GM18517 (cell line): ENCODE results near the gene ZNF865.

Source experiments
- ATAC-seq: cut with Tn5 transposase; IDR thresholded peaks from one replicate; pipeline ENCODE4 v1.9.1; 2021; ENCODE audit warnings: mild to moderate bottlenecking, moderate library complexity; ENCODE audit not compliant: unreplicated experiment

The ZNF865 gene

DNA sequence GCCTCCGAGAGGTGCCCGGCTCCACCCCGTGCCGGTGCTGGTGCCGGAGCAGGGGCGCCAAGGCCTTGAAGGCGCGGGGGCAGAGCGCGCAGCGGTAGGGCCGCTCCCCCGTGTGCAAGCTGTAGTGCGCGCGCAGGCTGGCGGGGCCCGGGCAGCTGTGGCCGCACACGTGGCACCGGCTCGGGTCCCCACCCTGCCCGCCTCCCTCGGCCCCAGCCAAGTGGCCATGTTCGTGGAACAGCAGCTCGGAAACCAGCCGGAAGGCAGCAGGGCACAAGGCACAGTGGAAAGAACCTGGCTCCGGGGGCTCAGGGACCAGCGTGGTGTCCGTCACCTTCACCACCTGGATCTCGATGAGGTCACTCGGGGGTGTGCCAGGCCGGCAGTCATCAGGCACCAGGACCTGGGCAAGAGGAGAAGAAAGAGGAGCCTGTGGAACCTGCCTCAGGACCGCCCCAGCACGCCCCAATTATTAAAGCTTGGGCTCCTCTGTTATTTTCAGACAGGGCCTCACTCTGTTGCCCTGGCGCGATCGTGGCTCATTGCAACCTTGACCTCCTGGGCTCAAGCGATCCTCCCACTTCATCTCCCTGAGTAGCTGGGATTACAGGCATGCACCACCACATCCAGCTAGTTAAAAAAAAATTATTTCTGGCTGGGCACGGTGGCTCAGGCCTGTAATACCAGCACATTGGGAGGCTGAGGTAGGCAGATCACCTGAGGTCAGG lies 17.0 kb downstream of the ZNF865 start:
- no peak for ATAC-seq

DNA sequence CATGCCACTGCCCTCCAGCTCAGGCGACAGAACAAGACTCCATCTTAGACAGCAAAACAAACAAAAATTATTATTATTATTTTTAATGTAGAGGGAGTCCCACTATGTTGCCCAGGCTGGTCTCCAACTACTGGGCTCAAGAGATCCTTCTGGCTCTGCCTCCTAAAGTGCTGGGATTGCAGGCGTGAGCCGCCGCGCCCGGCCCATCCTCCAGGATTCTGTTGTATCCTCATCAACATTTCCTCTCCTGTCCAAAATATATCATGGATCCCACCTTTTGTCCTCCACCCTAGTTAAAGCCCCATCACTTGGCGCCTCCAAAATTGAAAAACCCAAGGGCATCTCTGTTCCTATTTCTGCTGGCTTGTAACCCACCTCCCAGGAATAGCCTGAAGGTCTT lies 17.7 kb downstream of the ZNF865 start:
- ATAC-seq, result no peak

DNA sequence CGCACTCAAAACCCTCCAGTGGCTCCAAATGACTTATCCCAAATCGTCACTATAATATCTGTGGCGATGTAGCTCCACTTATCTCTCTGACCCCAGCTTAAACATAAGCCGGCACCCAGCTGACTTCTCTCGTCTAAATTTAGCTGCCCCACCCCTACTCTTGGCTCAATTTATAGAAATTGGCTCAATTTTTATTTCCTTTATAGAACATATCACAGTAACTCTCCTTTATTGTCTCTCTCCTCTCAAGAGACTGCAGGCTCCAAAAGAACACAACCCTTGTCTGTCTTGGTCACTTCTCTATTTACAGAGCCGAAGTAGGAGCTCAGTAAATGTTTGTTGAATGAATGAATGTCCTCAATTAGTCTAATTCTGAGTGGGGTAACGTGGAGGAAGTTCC lies 18.1 kb downstream of the ZNF865 start:
- ATAC-seq, result no peak

DNA sequence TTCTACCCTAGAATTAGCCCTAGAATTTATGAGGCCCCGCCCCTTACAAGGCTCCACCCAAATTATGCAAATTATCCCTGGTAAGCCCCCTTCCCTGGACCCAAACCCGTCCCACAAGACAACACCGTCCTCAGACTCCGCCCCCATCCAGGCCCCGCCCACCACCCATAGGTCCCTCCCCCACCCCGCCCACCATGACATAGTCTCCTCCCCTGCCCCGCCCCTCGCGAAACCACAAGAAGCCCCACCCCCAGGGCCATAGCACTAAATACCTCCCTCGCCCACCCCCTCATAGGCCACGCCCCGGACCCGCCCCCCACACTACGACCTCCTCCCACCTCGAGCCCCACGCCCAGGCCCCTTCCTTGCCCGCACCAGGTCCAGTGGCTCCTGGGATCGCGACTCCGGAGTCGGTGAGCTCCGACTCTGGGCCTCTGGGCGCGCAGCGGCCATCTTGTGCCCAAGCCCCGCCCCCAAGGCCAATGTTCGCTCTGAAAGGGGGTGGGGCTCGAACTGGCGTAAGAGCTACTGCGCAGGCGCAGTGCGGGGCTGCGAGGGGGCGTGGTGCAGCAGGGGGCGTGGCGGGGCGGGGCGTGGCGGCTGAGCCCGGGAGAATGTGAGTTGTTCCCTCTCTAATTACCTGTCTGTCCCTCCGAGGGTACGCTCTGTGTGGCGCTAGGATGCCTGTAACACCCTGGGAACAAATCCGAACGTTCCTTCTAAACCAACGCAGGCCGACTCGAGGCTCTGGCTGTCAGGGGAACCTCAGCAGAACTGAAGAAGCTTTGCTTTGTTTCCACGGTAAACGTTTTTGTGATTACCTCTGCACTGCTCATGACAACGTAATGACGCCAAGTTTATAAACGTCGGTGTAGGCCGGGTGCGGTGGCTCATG lies 18.9 kb downstream of the ZNF865 start, which contains the start of gene ZNF784:
Gene ZNF784 (minus strand): TSS at position 458 of the 895 bp plus-strand sequence. CDS start 5 bp downstream, at position 453.
- ATAC-seq, result no peak

DNA sequence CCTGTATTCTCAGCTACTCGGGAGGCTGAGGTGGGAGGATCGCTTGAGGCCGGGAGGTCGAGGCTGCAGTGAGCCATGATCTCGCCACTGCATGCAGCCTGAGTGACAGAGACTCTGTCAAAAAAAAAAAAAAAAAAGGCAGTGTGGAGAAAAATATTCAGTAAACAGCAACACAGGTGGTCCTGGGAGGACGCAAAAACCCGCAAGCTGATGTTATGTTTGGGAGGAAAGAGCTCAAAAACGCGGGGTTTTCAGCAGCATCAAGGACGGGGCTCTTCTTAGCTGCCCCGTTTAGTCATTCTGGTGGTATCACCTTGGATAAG lies 19.5 kb downstream of the ZNF865 start:
- no peak for ATAC-seq

DNA sequence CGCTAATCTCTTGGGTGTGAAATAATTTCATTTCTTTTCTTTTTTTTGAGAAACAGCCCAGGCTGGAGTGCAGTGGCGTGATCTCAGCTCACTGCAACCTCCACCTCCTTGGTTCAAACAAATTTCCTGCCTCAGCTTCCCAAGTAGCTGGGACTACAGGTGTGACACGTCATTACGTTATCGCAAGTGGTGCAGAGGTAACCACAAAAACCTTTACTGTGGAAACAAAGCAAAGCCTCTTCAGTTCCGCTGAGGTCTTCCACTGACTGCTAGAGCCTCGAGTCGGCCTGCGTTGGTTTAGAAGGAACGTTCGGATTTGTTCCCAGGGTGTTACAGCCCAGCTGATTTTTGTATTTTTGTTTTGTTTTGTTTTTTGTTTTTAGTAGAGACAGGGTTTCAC lies 20.9 kb downstream of the ZNF865 start:
- ATAC-seq, result no peak

DNA sequence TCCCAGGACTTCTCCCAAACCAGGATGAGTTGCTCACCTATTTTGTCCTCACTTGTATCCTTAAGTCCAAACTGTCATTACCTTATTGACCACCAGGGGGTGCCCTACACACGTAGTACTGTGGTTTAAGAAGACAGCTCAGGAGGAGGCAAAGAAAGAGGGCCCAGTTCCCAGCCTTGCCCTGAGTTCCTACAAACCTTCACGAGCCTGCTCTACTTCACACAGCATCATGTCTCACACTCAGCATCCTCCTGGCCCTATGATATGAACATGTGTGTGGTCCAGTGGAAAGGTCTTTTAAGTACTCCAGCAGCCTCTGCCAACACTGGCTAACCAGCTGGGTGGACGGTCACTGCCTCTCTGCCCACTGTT lies 27.0 kb downstream of the ZNF865 start:
- ATAC-seq, result no peak

DNA sequence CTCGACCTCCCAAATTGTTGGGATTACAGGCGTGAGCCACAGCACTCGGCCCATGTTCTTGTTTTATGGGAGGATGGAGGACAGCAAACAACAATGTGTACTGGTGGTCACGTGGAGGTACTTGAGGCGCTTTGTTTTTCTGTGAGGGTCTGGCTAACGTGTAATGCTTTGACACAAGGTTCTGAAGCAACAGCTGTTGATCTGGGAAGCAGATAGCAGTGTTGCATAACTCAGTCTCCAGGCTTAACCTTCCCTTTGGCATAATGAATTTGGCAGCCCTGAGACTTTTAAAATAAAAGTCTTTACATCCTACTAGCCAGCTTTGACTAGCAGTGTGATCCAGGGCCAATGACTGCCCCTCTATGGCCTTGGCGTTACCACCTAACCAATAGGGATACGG lies 28.4 kb downstream of the ZNF865 start:
- no peak for ATAC-seq

DNA sequence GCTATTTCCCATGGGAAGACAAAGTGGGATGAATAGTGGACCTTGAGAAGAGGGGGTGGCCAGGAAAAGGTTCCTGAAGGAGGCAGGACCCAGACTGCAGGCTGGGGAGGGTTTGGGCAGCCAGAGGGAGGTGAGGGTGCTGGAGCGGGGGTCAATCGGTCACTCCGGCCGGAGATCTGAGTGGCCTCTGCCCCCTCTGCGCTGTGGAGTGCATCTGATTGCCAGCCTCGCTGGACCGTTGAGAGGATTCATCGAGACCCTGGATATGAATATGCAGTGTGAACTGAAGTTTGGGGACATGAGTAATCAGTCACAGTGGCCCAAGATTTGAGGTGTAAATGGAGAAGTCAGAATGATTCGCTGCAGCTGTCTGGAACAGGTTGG lies 29.9 kb downstream of the ZNF865 start:
- no peak for ATAC-seq

DNA sequence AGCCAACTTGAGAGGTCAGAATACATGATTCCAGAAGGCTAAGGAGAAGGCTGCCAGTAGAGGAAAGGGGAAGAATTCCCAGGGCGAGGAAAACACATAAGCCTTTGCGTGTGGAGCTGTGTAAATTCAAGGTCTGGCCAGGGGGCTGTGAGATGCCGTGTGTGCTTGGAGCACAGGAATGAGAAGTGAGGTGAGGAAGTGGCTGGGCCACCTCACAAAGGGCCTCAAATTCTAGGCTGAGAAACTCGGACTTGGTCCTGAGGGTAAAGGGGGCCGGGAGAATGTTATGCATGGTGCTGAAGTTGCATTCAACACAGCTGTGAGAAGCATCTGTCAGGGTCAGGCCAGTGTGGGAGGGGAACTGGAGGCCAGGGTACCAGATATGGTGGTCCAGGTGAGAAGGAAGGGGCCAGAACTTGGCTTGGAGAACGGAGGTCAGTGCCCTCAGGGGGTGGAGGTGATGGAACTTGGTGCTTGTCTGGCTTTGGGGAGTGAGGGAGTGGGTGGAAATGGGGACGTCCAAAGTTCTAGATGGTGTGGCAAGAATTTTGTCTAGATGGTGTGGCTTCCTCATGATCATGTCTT lies 30.5 kb downstream of the ZNF865 start:
- ATAC-seq, result no peak

DNA sequence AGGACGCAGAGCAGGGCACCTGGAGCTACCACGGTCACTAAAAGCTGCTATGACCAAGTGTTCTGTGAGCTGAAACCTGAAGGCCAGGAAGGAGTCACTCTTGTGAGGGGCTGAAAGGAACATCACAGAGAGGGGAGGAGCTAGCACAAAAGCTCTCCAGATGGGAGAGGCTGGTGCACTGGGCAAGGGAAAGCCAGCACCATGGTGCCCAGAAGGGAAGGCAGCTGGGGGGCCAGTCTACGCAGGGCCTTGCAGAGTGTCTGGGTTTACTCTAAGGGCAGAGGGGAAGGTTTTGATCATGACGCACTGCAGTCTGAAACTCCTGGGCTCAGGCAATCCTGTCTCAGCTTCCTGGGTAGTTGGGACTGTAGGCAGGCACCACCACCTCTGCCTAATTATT lies 31.3 kb downstream of the ZNF865 start:
- no peak for ATAC-seq

DNA sequence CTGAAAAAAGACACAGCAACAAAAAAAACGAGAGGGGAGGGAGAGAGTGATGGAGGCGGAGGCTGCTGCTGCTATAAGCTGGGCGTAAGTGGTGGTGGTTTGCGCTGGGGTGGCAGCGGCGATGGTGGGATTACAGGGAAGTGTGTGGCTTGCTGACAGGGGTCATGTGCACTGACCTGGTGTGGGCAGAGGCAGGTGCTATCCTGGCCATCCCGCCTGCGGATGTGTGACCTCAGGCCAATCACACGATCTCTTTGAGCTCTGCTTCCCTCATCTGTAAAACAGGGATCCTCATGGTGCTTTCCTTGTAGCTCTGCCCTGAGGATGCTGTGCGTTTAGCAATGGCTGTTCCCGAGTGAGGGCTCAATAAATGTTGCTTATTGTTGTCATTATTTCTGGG lies 32.1 kb downstream of the ZNF865 start:
- no peak for ATAC-seq

DNA sequence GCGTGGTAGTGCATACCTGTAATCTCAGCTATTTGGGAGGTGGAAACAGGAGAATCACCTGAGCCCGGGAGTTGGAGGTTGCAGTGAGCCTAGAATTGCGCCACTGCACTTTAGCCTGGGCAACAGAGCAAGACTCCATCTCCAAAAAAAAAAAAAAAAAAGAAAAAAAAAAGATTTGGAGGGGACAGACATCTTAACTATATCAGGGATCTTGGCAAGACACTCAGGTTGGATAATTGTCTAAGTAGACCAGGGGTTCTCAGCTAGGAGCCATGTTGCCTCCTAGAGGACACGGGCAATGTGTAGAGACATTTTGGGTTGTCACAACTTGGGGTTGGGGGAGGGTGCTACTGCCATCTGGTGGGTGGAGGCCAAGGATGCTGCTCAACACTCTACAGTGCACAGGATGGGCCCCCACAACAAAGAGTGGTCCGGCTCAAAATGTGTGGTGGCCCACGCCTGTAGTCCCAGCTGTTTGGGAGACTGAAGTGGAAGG lies 33.5 kb downstream of the ZNF865 start:
- ATAC-seq, result no peak

DNA sequence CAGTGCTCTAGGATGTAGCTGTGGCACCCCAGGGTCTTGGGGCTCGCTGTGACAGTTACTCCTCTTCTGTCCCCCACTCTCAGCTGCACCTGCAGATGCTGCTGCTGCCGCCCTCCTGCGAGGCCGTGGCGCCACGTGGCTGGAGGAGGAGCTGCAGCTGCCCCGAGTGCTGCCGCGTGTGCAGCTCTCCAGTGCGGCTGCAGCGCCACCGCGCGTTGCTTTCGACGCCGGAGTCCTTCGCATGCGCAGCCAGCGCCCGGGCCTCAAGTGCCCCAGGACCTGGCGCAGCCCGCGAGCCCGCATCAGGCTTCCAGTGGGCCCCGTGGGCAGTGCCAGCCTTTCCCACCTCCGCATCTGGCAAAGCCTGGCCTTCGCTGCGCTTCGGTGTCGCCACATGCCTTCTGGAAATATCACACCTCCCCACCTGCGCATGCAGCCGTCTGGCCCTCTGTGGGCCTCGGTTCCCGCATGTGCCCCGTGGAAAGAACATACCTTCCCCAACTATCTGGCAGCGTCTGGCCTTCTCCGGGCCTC lies 34.7 kb downstream of the ZNF865 start:
- ATAC-seq, result no peak

DNA sequence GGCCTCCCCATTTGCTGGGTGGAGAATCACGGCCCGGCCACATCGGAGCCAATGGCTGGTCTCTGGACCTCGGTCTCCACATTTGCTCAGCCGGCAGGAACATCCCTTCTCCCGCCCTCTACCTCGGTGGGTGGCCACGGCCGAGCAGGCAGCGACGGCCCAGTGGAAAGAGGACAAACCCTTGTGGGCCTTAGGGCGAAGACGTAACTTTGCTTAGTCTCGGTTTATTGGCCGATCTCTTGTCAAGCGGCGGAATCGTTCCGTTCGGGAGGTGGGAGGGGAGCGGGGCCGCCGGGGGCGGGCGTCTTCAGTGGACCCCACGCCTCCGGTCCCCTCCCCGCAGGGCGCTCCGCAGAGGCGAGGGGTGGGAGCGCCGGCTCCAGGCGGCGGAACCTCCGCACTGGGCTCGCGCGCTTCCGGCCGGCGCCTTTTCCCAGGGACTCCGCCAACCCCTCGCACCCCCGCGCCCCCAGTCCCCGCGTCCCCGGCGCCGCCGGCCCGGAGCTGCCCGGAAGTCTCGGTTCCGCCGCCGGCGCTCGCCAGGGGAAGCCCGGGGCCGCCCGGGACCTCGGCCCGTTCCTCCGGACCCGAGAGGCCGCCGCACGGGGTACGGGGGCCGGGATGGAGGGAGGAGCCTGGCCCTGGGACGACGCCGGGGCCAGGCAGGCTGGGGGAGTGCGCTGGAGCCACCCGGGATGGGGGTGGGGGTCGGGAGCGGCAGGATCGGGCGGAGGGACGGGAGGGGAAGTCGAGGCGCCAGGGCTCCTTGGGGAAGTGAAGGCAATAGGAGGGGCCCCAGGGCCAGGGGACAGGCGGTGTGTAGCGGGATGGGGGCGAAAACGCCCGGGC lies 35.4 kb downstream of the ZNF865 start, which contains the start of gene ZNF580:
Gene ZNF580 (plus strand): TSS at position 426 of the 849 bp plus-strand sequence. CDS start 1,507 bp downstream, outside the sequence.
- ATAC-seq, result no peak

DNA sequence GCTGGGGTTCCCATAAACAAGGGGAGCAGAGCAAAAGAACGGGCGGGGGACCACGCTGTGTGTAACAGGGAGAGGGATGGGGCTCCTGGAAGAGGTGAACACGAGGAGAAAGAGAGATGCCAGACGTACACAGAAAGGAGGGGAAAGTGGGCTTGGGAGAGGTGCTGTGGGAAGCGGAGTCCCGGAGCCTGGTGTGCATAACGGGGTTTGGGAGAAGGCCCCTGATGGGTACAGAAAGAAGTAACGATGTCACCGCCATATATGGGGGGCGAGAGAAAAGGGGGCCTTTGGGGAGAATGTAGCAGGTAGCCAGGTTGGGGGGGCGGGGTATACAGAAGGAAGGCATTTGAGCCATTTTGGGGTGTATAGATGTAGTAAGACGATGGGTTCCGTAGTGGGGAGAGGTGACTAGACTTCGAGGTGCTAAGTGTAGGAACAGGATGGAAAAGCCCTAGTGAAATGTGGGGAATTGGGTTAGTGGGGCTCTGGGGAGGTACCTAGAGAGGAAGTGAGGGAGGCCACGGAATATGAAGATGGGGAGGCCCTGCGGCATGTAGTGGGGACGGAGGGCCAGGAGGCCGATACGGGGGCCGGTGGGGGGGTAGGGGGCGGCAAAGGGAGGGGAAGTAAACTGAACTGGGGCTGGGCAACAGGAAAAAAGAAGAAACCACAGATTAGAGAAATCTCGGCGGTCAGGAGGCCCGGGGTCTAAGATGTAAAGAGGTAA lies 36.1 kb downstream of the ZNF865 start:
- ATAC-seq, result no peak

DNA sequence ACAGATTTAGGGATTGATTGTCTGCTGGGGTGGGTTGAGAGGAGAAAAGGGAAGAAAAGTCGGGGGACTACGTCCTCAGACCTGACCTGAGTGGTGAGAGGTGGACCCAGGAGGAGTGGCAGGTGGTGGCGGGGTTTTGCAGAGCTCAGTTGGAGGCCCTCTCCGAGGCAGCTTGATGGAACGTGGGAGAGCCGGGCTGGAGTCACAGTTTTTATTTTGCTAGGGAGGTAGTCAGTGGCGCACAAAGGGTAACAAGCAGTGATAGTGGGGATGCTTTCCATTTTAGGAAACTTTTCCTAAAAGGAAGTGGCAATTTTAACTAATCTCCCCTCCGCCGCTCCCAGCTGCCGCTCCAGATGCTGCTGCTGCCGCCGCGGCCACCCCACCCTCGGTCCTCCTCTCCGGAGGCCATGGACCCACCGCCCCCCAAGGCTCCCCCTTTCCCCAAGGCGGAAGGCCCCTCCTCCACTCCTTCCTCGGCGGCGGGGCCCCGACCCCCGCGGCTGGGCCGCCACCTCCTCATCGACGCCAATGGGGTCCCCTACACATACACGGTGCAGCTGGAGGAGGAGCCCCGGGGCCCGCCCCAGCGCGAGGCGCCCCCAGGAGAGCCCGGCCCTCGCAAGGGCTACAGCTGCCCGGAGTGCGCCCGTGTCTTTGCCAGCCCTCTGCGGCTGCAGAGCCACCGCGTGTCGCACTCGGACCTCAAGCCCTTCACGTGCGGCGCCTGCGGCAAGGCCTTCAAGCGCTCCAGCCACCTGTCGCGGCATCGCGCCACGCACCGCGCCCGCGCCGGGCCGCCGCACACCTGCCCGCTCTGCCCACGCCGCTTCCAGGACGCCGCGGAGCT lies 36.9 kb downstream of the ZNF865 start:
- ATAC-seq, result no peak

DNA sequence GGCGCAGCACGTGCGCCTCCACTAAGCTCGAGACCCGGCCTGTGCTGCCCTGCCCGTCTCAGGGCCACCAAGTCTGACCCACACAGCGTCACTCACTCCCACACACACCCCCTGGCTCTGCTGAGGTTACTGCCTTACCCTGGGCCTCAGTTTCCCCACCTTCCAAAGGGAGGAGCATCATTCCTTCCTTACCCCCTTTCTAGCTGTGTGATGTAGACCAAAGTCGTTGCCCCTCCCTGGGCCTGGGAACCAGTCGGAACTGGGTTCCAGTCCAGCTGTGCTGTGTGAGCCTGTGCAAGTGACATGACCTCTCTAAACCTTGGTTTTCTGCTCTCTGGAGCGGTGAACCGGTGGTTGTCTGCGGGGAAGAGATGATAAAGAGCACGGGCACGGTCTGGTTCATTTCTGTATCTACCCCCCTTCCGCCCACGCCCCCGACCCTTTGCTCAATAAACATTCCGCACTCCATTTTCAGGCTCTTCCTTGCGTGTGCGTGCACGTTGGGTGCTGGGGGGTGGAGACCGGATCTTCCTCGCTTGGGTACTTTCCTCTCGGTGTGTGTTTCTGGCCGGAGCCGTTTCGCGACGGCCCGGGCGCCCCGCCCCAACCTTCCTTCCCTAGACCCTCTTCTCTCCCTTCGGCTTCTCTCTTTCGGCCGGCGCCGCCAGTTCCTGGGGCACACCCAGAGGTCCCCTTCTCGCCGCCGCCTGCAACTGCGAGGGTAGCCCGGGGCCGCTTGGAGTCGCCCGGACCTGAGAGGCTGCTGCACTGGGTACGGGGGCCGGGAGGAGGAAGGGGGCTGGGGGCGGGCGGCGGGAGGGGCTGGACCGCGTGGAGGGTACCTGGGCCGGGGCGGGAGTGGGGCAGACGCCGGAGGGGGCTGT lies 37.8 kb downstream of the ZNF865 start, which contains the start of gene ZNF581:
Gene ZNF581 (plus strand): TSS at position 647 of the 884 bp plus-strand sequence. CDS start 923 bp downstream, outside the sequence.
- no peak for ATAC-seq
